ENCODE measurements around the gene AP2A1. TPM values are rescaled to one million over a fixed set of nuclear protein-coding genes. Genes with fewer than 3 reads are reported as not detected.

Gene AP2A1
- total and polyA plus RNA-seq, 2 donors (not counting 1 experiment from before 2014, with no cell fraction given): 64.2 to 95.0 TPM

DNA sequence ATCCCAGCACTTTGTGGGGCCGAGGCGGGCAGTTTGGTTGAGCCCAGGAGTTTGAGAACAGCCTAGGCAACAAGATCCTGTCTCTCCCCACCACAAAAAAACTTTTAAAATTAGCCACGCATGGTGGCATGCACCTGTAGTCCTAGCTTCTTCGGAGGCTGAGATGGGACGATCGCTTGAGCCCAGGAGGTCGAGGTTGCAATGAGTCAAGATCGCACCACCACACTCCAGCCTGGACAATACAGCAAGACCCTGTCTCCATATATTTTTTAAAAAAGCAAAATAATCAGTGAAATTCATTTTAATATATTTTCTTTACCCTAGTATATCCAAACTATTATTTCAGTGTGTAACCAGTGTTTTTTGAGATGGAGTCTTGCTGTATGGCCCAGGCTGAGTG lies 8.2 kb downstream of the AP2A1 start:
- no peak overlapping the region for H3K4me2 ChIP-seq (ENCODE audit: extremely low read depth, insufficient read depth, low read length)
- peaks cover 2% of the 10 kb centered on the region for H3K36me3 ChIP-seq (ENCODE audit: control insufficient read depth, insufficient read depth, low read length)
- TF ChIP-seq, protein P1, sequence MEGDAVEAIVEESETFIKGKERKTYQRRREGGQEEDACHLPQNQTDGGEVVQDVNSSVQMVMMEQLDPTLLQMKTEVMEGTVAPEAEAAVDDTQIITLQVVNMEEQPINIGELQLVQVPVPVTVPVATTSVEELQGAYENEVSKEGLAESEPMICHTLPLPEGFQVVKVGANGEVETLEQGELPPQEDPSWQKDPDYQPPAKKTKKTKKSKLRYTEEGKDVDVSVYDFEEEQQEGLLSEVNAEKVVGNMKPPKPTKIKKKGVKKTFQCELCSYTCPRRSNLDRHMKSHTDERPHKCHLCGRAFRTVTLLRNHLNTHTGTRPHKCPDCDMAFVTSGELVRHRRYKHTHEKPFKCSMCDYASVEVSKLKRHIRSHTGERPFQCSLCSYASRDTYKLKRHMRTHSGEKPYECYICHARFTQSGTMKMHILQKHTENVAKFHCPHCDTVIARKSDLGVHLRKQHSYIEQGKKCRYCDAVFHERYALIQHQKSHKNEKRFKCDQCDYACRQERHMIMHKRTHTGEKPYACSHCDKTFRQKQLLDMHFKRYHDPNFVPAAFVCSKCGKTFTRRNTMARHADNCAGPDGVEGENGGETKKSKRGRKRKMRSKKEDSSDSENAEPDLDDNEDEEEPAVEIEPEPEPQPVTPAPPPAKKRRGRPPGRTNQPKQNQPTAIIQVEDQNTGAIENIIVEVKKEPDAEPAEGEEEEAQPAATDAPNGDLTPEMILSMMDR (conservative IDR thresholded peaks at IDR 0.05 in 1 of 2, IDR thresholded peaks at IDR 0.05 in 1 of 2; ENCODE audit: low read depth in 1 of 2, low read length in 2 of 2): no peak
- TF ChIP-seq EZH2 (IDR thresholded peaks at IDR 0.05; ENCODE audit: low read length, missing control alignments): no peak
- DNase-seq (ENCODE audit: low read depth in 2 of 2): no peak
- H2AFZ ChIP-seq (ENCODE audit: low read length): no peak overlapping the region
- H4K20me1 ChIP-seq (ENCODE audit: control insufficient read depth, extremely low read depth, insufficient read depth, low read length): no peaks in the 10 kb centered on the region
- H3K4me3 ChIP-seq (replicated peaks in 1 of 4; ENCODE audit: control extremely low read depth in 1 of 4, insufficient read depth in 1 of 4, low read depth in 3 of 4, low read length in 4 of 4): no peak overlapping the region
- no peaks in the 10 kb centered on the region for H3K4me1 ChIP-seq (ENCODE audit: control insufficient read depth, extremely low read depth, insufficient read depth, low read length)
- H3K27ac ChIP-seq (ENCODE audit: insufficient read depth, low read length): no peak overlapping the region
- H3K27me3 ChIP-seq (ENCODE audit: control insufficient read depth, insufficient read depth, low read length): no peaks in the 10 kb centered on the region
- H3K9ac ChIP-seq (ENCODE audit: insufficient read depth, low read length): no peak overlapping the region
- H3K79me2 ChIP-seq (ENCODE audit: control insufficient read depth, insufficient read depth, low read length): peaks cover 57% of the 10 kb centered on the region
- no peaks in the 10 kb centered on the region for H3K9me3 ChIP-seq (ENCODE audit: control insufficient read depth, insufficient read depth, low read depth, low read length)

- Histone ChIP-seq H3K36me3 (ENCODE audit: control insufficient read depth, insufficient read depth, low read length) (peaks cover 4% of the 10 kb centered on the region), H3K27ac (ENCODE audit: insufficient read depth, low read length) (no peak overlapping the region), H3K9ac (ENCODE audit: insufficient read depth, low read length) (no peak overlapping the region), H3K9me3 (ENCODE audit: control insufficient read depth, insufficient read depth, low read depth, low read length) (no peaks in the 10 kb centered on the region), H3K27me3 (ENCODE audit: control insufficient read depth, insufficient read depth, low read length) (no peaks in the 10 kb centered on the region), H3K4me2 (ENCODE audit: extremely low read depth, insufficient read depth, low read length) (no peak overlapping the region), H3K4me3 (replicated peaks in 1 of 4; ENCODE audit: control extremely low read depth in 1 of 4, insufficient read depth in 1 of 4, low read depth in 3 of 4, low read length in 4 of 4) (no peak overlapping the region), H4K20me1 (ENCODE audit: control insufficient read depth, extremely low read depth, insufficient read depth, low read length) (no peaks in the 10 kb centered on the region), H3K79me2 (ENCODE audit: control insufficient read depth, insufficient read depth, low read length) (peaks cover 54% of the 10 kb centered on the region), H3K4me1 (ENCODE audit: control insufficient read depth, extremely low read depth, insufficient read depth, low read length) (no peaks in the 10 kb centered on the region), H2AFZ (ENCODE audit: low read length) (no peak overlapping the region)
- DNase-seq (ENCODE audit: low read depth in 2 of 2): no peak
- TF ChIP-seq, protein P1 (conservative IDR thresholded peaks at IDR 0.05 in 1 of 2, IDR thresholded peaks at IDR 0.05 in 1 of 2; ENCODE audit: low read depth in 1 of 2, low read length in 2 of 2): no peak
- no peak for TF ChIP-seq EZH2 (IDR thresholded peaks at IDR 0.05; ENCODE audit: low read length, missing control alignments)
Observed at GRCh38 chr19:49775742-49776370, 9.1 kb downstream of the AP2A1 start.

GRCh38 chr19:49776371-49776764 lies 9.6 kb downstream of the AP2A1 start:
- H3K9me3 ChIP-seq (ENCODE audit: control insufficient read depth, insufficient read depth, low read depth, low read length): no peaks in the 10 kb centered on the region
- H4K20me1 ChIP-seq (ENCODE audit: control insufficient read depth, extremely low read depth, insufficient read depth, low read length): no peaks in the 10 kb centered on the region
- H3K36me3 ChIP-seq (ENCODE audit: control insufficient read depth, insufficient read depth, low read length): peaks cover 5% of the 10 kb centered on the region
- peaks cover 54% of the 10 kb centered on the region for H3K79me2 ChIP-seq (ENCODE audit: control insufficient read depth, insufficient read depth, low read length)
- no peak overlapping the region for H3K27ac ChIP-seq (ENCODE audit: insufficient read depth, low read length)
- no peak overlapping the region for H3K4me2 ChIP-seq (ENCODE audit: extremely low read depth, insufficient read depth, low read length)
- H3K9ac ChIP-seq (ENCODE audit: insufficient read depth, low read length): no peak overlapping the region
- H3K27me3 ChIP-seq (ENCODE audit: control insufficient read depth, insufficient read depth, low read length): no peaks in the 10 kb centered on the region
- no peaks in the 10 kb centered on the region for H3K4me1 ChIP-seq (ENCODE audit: control insufficient read depth, extremely low read depth, insufficient read depth, low read length)
- TF ChIP-seq EZH2 (IDR thresholded peaks at IDR 0.05; ENCODE audit: low read length, missing control alignments): no peak
- TF ChIP-seq, protein P1 (conservative IDR thresholded peaks at IDR 0.05 in 1 of 2, IDR thresholded peaks at IDR 0.05 in 1 of 2; ENCODE audit: low read depth in 1 of 2, low read length in 2 of 2): no peak
- H3K4me3 ChIP-seq (replicated peaks in 1 of 4; ENCODE audit: control extremely low read depth in 1 of 4, insufficient read depth in 1 of 4, low read depth in 3 of 4, low read length in 4 of 4): no peak overlapping the region
- H2AFZ ChIP-seq (ENCODE audit: low read length): no peak overlapping the region
- DNase-seq (ENCODE audit: low read depth in 2 of 2): no peak

All from fibroblast of lung (primary cell).